H1 (cell line): ENCODE results near the gene RASGRF1. TPM values are rescaled to one million over a fixed set of nuclear protein-coding genes. Genes with fewer than 3 reads are reported as not detected.

Source experiments
- EZH2 ChIP-seq: fragments of 200-600 bp; sonication (generic); IDR thresholded peaks from 2 replicates; pipeline ENCODE4 v1.7.1; 2012; ENCODE audit warnings: low read depth, mild to moderate bottlenecking, moderate library complexity, low read length, inconsistent platforms; ENCODE audit not compliant: severe bottlenecking
- HDAC2 ChIP-seq, 2 experiments: fragments of 300-600 bp in 1 of 2; sonication (generic) in 1 of 2; IDR thresholded peaks; 2 replicates each; pipeline ENCODE4 v1.6.1; 2011 to 2012; ENCODE audit warnings: low read depth in 2 of 2, low read length in 2 of 2, mild to moderate bottlenecking in 2 of 2, moderate library complexity in 2 of 2, borderline replicate concordance in 1 of 2, inconsistent platforms in 1 of 2
- TAF7 ChIP-seq: optimal IDR thresholded peaks from 2 replicates; pipeline ENCODE3; 2011; ENCODE audit warnings: low read depth, mild to moderate bottlenecking, inconsistent platforms, low read length, moderate library complexity, borderline replicate concordance
- polyA plus RNA-seq, 7 experiments: library from polyadenylated mRNA; depleted of rRNA in 3 of 7; stranded (reverse) in 5 of 7; unstranded in 2 of 7; fragments of >200 nt in 5 of 7; fragments of 200-250 nt in 2 of 7; gene quantifications; 1 replicate in 5 of 7; 2 replicates in 1 of 7; 4 replicates in 1 of 7; pipeline versions ENCODE4 v1.2.1 to v1.2.3, GENCODE V29; 2011 to 2013; ENCODE audit warnings: missing spikeins in 2 of 7, mixed read lengths in 2 of 7
- total RNA-seq: library from RNA; stranded (reverse); fragmentation: NEBNext Ultra II Directional; extraction: Animal tissue kit (Norgen Biotek cat#: 25700); gene quantifications from 2 replicates; pipeline ENCODE4 v1.2.1, GENCODE V29; 2021

RASGRF1 gene
- total and polyA plus RNA-seq, 2 of the 8 experiments (the other 6 are each of a cell fraction or from before 2014, with no cell fraction given): 0.42 to 0.67 TPM

DNA sequence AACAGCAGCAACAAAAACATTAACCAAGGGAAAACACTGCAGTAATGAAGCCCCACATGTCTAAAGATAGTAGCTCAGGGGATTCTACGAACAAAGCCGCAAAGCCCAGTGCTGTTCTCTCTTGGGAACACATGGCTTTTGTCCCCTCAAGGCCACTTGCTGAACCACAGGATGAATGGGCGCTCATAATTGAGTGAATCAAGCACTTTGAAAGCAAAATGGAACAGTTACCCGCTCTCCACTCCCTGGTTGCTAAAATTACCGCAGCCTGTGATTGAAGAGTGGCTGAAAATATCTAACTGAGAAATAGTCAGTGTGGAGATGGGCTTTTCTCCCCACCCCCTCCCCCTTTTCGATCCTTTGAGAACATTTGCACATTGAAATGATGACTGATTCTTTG is 39.6 kb downstream of the RASGRF1 start (continued):
- no peak for TF ChIP-seq TAF7
- TF ChIP-seq EZH2: no peak
- no peak for TF ChIP-seq HDAC2 (IDR thresholded peaks at IDR 0.05; ENCODE audit: borderline replicate concordance in 1 of 2, low read depth in 2 of 2, low read length in 2 of 2)
